GM18870 (cell line): ENCODE data around the gene FRAS1.
A peak's percentile ranks its signal among the peaks of the same experiment; 100 is the strongest.

ENCODE experiments used
- ATAC-seq: cut with Tn5 transposase; IDR thresholded peaks from one replicate; pipeline ENCODE4 v1.9.1; 2021; ENCODE audit warnings: moderate library complexity; ENCODE audit not compliant: unreplicated experiment

Gene FRAS1

DNA sequence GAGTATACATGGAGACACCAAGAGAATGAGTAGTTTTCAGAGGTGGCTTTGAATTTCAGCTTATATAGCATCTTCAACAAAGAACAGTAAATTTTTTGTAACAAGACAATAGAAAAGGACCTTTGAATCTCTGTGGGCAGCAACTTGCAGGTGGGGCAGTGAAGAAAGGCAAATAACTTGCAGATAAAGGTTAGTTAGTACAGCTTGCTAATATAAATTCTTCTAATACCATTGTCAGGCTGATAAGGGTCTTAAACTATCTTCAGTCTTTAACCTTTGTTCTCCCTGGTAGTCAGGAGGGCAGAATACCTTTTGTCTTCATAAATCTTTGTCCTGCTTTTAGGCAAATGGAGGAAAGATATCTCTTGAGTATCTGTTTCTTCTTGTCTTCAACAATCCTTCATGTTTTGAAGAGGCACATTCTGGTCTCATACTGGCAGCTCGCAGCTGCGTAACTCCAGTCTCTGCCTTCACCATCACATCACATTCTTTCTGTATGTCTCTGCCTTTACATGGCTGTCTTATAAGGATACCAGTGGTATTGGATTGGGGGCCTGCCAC, 510.5 kb downstream of the FRAS1 start:
- ATAC-seq = no peak

DNA sequence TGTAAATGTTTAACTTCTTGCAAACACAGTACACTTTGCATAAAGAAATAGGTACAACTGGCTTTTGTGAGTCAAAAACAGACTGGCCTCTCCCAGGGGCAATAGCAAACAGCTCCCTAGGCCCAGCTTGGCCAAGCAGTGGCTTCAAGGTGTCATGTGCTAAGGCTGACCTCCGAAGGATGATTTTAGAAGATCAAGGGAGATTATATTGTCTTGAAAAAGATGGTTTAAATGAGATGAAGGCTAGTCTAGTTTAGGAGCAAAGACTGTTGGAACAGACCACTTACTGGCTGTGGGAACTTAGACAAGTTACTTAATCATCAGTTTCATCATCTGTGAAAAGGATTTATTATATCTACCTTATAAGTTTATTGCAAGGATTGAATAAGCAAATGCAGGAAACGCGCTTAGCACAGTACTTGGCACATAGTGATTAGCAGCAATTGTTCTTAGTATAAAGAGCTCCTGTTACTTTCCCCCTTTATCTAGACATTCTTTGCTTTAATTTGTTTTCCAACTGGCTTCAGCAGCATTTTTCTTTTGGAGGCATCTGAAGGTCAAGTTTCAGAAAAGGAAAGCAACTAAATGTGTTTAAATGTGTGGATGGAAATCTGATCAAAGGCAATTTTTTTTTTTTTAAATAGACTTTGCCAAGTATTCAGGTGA, 511.6 kb downstream of the FRAS1 start:
- peak; percentile 68 for ATAC-seq

DNA sequence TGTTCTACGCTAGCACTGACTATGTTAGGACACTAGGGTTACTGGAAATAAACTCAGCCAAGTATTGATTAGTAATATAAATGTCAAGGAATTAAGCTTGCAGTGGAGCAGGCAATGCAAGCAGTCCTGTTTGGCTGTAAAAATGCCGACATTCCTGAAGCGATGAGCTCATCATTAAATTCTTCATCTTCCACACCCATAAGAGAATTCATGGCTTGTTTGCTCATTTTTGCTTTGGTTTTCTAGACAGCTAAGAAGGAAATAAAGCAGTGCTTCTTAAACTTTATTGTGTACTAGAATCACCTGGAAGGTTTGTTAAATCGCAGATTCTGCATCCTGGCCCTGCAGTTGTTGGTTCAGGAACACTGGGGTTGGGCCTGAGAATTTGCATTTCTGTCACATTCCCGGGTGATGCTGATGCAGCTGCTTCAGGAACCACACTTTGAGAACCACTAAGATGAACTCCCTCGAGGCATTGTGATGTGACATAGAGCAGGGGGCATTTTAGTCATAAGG, 512.2 kb downstream of the FRAS1 start:
- no peak for ATAC-seq

DNA sequence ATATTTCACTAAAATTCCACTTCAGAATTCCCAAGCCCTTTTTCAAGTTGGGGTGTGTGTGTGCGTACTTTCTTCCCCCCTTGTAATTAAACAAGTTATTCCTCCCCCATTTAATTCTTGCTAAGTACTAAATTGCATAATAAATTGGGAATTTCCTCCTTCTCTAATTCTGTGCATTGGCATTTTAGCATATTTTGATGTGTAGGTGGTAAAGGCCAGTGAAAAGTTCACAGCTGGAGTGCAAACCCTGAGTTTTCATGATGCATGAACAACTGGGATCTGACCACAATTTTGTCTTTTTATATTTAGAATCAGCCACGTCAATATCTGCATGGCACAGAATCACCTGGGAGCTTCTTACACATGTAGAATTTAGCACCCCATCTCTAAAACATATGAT, 513.0 kb downstream of the FRAS1 start:
- ATAC-seq = no peak

DNA sequence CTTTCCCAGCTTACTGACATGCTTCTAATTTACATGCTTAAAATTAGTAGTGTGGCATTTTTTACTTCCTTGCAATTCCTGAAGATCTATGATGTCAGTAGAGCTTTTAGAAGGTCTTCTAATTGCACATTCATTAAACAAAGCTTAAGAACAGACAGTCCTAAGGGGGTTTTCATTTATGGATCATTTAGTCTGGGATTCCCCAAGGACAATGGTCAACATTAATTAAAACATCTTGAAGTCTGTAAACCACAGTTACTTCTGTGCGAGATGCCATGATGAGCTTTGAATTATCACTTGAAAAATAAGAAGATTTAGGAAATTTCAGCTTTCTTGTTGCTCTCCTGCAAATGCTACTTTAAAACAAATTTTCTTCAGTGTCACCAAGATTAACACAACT, 514.7 kb downstream of the FRAS1 start:
- ATAC-seq = no peak

DNA sequence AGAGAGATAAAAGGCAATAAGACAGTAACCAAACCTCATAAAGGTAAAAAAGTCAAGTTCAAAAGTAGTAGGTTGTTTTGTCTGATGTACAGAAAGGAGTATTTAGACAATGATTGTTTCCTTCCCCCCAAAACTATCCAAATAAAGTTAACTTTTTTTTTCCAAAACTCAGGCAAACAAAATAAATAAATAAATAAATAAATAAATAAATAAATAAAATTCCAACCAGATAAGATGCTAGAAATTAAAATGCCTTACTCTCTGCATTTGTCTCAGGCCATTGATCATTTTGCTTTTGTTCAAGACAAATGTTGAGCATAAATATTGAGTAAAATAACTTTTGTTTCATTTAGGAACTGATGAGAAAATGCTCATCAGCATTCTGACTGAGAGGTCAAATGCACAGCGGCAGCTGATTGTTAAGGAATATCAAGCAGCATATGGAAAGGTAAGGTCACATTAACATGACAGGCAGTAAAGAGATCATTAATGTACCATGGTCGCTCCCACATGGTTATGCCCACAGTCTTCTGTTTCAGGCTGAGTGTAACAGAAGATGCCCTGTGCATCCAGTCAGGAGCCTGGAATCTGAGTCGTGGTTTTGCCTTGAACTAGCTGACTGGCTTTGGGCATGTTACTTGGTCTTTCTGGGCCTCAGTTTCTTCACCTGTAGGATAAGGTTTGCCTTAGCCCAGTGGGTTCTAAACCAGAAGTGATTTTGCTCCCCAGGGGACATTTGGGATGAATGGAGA, 521.7 kb downstream of the FRAS1 start:
- no peak for ATAC-seq

DNA sequence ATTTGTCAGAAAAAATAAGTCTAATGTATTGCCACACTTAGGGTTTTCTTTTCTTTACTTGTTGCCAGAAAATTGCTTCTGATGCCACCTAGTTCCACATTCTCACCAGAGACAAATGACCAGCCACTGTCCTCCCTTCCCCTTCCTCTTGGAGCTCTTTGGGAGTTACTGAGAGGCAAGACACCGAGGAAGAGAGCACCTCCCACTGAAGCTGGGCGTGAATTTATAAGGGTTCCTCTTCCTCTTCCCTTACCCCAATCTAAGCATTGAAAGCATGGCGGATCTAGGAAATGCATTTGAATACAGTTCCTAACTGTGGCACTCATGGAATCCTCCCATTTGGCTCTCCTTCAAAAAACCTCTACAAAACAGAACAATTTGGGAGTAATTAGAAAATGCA, 524.5 kb downstream of the FRAS1 start:
- no peak for ATAC-seq

DNA sequence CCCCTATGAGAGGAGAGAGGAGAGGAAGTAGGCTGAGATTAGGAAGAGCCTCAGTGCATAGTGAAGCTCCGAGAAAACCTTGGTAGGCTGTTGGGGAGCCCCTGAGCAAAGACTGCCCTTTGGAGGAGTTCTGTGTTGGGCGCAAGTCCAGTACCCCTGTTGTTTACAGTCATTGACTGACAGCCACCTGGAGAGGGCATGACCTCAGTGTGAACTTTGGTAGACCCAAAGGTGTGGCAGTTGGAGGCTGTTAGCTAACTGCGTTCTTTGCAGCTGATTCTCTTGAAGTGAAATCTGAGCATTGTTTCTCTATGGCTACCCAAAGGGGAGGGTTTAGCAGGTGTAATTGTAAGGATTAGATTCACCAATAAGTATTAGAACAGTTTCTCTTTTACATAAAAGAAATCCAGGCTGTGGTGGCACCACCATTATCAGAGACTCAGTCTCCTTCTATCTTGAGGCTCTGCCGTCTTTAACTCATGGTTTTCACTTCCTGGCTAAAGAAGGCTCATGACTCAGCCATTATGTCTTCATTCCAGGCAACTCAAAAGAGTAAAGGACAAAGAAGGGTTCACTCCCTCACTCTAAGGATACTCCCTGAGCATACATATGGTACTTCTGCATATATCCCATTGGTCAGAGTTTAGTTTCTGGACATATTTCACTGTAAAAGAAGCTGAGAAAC, 527.9 kb downstream of the FRAS1 start:
- no peak for ATAC-seq

DNA sequence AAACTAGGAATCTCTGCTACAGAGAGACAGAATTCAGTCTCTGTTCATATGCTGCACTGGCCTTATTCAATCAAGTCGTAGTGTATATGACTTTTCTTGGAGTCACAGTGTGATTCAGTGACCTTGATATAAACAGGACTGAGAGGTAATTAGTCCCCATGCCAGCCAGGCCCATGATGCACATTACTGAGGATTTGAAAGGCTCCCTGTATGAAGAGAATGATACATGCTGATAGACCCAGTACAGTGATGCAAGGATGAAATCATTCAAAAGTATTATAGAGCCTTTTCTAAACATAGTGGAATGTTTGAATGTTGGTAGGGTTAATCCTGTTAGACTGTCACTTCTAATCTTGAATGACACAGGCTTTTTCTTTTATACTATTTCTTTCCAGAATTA, 528.5 kb downstream of the FRAS1 start:
- no peak for ATAC-seq

DNA sequence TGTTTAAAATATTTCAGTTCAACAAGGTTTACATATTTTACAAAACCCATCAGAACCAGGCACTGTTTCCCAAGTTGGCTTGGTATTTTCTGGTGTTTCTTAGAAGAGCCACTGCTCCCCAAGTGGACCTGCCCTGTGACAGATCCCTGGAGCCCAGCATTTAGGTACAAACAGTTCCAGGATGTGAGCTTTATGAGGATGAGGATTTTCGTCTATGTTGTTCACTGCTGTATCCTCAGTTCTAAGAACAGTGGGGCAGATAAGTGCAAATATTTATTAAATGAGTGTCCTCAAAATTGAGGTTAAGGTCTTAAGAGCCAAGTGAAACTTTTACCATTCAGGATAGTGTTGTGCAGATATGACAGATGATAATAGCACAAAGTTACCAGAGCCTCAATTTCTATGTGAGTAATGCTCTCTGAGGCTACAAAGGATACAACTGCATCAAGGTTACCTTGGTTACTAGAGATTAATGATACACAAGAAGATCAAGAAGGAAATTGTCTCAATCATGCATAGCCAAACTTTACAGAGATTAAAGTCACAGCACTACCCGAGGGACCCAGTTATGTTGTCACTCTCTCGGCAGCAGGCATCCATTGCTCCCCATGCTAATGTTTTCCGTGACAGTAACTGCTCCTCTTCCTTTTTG, 531.9 kb downstream of the FRAS1 start:
- no peak for ATAC-seq

DNA sequence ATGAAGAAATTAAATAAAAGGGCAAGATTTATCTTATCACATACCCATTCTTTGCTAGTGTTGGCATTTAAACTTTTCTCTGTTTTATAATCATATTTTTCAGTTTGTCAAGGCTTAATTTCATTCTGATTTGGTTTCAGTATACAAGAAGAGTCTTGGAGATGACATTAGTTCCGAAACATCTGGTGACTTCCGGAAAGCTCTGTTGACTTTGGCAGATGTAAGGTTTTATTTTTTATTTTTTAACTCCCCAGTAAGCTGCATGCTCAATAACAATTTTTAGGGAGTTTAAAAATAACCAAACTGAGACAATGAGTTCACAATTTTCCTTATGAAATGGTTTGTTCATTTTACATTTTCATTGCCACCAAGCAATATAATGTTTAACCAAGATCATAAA, 534.3 kb downstream of the FRAS1 start:
- no peak for ATAC-seq

DNA sequence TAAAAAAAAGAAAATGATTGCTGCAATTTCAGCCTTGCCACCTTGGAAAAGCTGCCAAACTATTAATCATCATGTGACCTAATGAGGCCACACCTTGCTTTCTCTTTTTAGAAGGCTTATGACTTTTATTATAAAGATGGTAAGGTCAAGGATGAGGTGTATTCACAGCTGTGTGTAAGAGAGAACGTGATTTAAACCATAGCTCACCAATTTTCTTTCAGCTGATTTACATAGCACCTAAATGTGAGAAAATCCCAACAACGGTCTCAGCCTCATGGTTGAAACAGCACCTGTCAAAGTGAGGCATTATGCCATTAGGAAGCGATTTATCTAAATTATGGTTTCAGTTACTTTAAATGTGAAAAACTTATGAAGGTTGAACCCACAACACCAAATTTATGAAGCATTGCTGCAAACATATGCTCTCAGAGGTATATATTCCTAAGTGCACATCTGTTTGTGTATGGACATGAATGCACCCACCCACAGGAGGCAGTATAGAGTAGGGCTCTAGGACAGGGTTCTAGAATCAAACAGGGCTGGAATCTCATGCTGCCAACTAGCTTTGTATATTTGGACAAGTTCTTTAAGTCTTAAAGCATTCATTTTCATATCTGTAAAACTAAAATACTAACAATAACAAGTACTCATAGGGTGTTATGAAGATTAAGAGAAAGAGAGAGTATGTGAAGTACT, 535.1 kb downstream of the FRAS1 start:
- ATAC-seq = no peak
